ENCODE measurements around the gene IQCC.

The IQCC gene

DNA sequence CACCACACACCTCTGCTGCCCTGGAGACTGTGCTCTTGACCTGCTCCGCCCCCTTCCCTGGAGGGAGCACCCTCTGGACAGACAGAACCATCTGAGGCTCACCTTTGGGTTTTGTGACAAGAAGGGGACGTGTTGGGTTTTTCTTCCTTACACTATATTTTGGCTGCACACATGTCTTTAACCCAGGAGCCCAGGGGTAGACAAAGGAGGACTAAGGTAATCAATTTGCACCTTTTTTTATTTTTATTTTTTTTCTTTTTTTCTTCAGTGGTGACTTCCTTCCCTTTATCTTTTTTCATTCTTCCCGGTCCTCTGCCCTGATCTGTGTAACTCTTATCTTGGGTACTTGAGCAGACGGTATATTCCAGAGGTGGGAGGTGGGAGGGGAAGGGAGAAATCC, 34.5 kb upstream of the IQCC start:
- no peak overlapping the region for H3K18ac ChIP-seq (ENCODE audit: low read length)
- H3K9ac ChIP-seq (ENCODE audit: low read length), result no peak overlapping the region
- H4K8ac ChIP-seq (ENCODE audit: low read depth, low read length), result no peak overlapping the region
- no peak overlapping the region for H2BK5ac ChIP-seq (ENCODE audit: low read depth, low read length, poor library complexity)
- H2BK12ac ChIP-seq (ENCODE audit: low read length), result no peak overlapping the region
- no peak overlapping the region for H2BK120ac ChIP-seq (ENCODE audit: insufficient read depth, low read length, poor library complexity)
- H3K27me3 ChIP-seq (ENCODE audit: insufficient read depth, low read length), result no peaks in the 10 kb centered on the region
- H3K23ac ChIP-seq (ENCODE audit: low read length), result no peak overlapping the region
- H3K4me1 ChIP-seq (ENCODE audit: control insufficient read depth in 1 of 2, insufficient read depth in 2 of 2, low read length in 2 of 2), result peaks cover 0 to 5% of the 10 kb centered on the region in 2 experiments
- no peak overlapping the region for H3K27ac ChIP-seq (ENCODE audit: low read depth, low read length)
- no peaks in the 10 kb centered on the region for H3K79me2 ChIP-seq (ENCODE audit: control insufficient read depth, insufficient read depth, low read length, poor library complexity)
- no peak overlapping the region for H4K12ac ChIP-seq (ENCODE audit: low read depth, low read length)
- no peak overlapping the region for H2AFZ ChIP-seq (ENCODE audit: insufficient read depth, low read length, poor library complexity)
- H3K4me3 ChIP-seq (ENCODE audit: low read depth, low read length), result no peak overlapping the region
- no peak overlapping the region for H2AK5ac ChIP-seq (ENCODE audit: low read length)
- no CpG with 5 or more reads among the region's 4 CpGs for WGBS (ENCODE audit: extremely low coverage, insufficient coverage, insufficient read length)
- H4K91ac ChIP-seq (ENCODE audit: low read depth, low read length), result no peak overlapping the region
- no peaks in the 10 kb centered on the region for H3K79me1 ChIP-seq (ENCODE audit: low read length)
- H3K4ac ChIP-seq (ENCODE audit: low read depth, low read length), result no peak overlapping the region
- no peak for DNase-seq
- H3K36me3 ChIP-seq (ENCODE audit: control insufficient read depth in 1 of 2, insufficient read depth in 2 of 2, low read length in 2 of 2), result peaks cover 32 to 54% of the 10 kb centered on the region in 2 experiments
- H3K14ac ChIP-seq (ENCODE audit: low read length), result no peak overlapping the region
- no peak overlapping the region for H3K4me2 ChIP-seq (ENCODE audit: low read length)
- H3K9me3 ChIP-seq (ENCODE audit: insufficient read depth, low read depth, low read length), result no peaks in the 10 kb centered on the region

DNA sequence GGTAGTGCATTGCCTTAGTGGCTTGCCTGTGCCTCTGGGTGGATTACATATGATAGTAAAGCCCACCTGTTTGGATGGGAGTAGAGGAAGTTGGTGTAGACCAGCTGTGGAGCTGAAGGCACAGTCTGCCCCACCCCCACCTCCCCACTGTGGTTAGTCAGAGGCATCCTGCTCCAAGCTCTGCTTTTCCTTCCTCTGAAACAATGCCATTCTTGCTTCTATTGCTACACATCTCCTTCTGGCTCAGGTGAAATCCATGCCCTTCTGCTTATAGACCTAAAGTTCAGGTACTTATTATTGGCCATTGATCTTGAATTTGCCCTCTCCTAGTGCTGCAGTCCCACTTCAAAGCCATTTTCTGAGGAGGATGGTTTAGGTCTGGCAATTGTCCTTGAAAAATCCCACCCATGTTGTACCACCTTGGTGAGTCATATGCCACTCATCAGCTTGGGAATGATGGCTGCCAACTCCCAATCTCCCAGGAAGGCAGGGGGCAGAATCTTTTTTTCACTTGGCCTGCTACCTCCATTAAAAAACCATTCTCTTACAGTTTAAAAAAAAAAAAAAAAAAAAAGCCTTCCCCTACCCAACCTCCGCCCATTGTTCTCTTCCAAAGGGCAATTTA, 32.7 kb upstream of the IQCC start:
- Histone ChIP-seq H3K79me1 (ENCODE audit: low read length) (no peaks in the 10 kb centered on the region), H3K18ac (ENCODE audit: low read length) (no peak overlapping the region), H2BK12ac (ENCODE audit: low read length) (no peak overlapping the region), H3K14ac (ENCODE audit: low read length) (no peak overlapping the region), H3K27ac (ENCODE audit: low read depth, low read length) (no peak overlapping the region), H3K4me1 (ENCODE audit: control insufficient read depth in 1 of 2, insufficient read depth in 2 of 2, low read length in 2 of 2) (peaks cover 0 to 5% of the 10 kb centered on the region in 2 experiments), H3K4ac (ENCODE audit: low read depth, low read length) (no peak overlapping the region), H3K4me3 (ENCODE audit: low read depth, low read length) (no peak overlapping the region), H2AK5ac (ENCODE audit: low read length) (no peak overlapping the region), H3K27me3 (ENCODE audit: insufficient read depth, low read length) (no peaks in the 10 kb centered on the region), H4K8ac (ENCODE audit: low read depth, low read length) (no peak overlapping the region), H2BK5ac (ENCODE audit: low read depth, low read length, poor library complexity) (no peak overlapping the region), H2AFZ (ENCODE audit: insufficient read depth, low read length, poor library complexity) (no peak overlapping the region), H4K12ac (ENCODE audit: low read depth, low read length) (no peak overlapping the region), H3K36me3 (ENCODE audit: control insufficient read depth in 1 of 2, insufficient read depth in 2 of 2, low read length in 2 of 2) (peaks cover 26 to 45% of the 10 kb centered on the region in 2 experiments), H3K79me2 (ENCODE audit: control insufficient read depth, insufficient read depth, low read length, poor library complexity) (no peaks in the 10 kb centered on the region), H2BK120ac (ENCODE audit: insufficient read depth, low read length, poor library complexity) (no peak overlapping the region), H3K23ac (ENCODE audit: low read length) (no peak overlapping the region), H3K9ac (ENCODE audit: low read length) (no peak overlapping the region), H3K9me3 (ENCODE audit: insufficient read depth, low read depth, low read length) (no peaks in the 10 kb centered on the region), H4K91ac (ENCODE audit: low read depth, low read length) (no peak overlapping the region), H3K4me2 (ENCODE audit: low read length) (no peak overlapping the region)
- WGBS (ENCODE audit: extremely low coverage, insufficient coverage, insufficient read length), result no CpG with 5 or more reads among the region's 1 CpG
- no peak for DNase-seq

DNA sequence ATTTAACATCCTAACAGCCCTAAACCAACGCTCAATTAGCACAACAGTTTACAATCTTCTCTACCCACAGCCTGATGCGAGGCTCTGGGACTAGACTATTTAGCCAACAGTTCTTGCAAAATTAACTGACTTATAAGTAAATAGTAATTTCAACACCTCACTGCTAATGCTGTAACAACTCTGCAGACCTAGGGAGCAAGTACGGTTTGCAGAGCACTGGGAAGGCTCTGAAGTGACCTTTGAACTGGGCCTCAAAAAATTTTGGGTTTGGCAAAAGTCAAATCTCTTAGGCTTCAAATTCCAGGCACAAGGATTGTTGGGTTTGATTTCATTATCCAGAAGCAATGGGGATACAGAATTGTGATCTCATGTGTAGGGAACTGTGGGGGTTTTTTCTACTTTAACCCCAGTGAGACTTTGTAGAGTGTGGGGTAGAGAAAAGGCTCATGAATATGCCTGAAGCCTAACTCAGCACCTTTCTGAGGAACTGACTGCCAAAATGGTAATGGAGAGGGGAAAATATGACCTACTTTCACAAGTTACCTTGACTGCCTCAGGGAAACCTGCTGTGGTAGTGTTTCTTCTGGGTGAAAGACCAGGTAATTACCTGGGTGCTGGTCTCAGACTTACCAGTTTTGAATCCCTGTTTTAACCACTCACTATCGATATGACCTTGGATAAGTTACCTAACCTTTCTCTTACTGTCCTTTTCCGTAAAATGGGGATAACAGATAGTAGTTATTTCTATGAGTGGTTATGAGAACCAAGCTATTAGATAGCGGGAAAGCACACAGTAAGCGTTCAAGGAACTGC, 26.9 kb upstream of the IQCC start:
- Histone ChIP-seq H4K91ac (ENCODE audit: low read depth, low read length) (peak overlapping the region; percentile 64), H3K36me3 (ENCODE audit: control insufficient read depth in 1 of 2, insufficient read depth in 2 of 2, low read length in 2 of 2) (peaks cover 17 to 18% of the 10 kb centered on the region in 2 experiments), H3K27me3 (ENCODE audit: insufficient read depth, low read length) (no peaks in the 10 kb centered on the region), H3K79me1 (ENCODE audit: low read length) (peaks cover 9% of the 10 kb centered on the region), H2BK120ac (ENCODE audit: insufficient read depth, low read length, poor library complexity) (no peak overlapping the region), H4K12ac (ENCODE audit: low read depth, low read length) (peak overlapping the region; percentile 63), H3K4me2 (ENCODE audit: low read length) (peak overlapping the region; percentile 90), H3K27ac (ENCODE audit: low read depth, low read length) (peak overlapping the region; percentile 31), H4K8ac (ENCODE audit: low read depth, low read length) (peak overlapping the region; percentile 56), H2AFZ (ENCODE audit: insufficient read depth, low read length, poor library complexity) (peak overlapping the region; percentile 14), H2BK12ac (ENCODE audit: low read length) (no peak overlapping the region), H3K4me3 (ENCODE audit: low read depth, low read length) (no peak overlapping the region), H3K9me3 (ENCODE audit: insufficient read depth, low read depth, low read length) (no peaks in the 10 kb centered on the region), H3K23ac (ENCODE audit: low read length) (no peak overlapping the region), H3K79me2 (ENCODE audit: control insufficient read depth, insufficient read depth, low read length, poor library complexity) (peaks cover 8% of the 10 kb centered on the region), H3K9ac (ENCODE audit: low read length) (no peak overlapping the region), H3K18ac (ENCODE audit: low read length) (no peak overlapping the region), H3K4ac (ENCODE audit: low read depth, low read length) (no peak overlapping the region), H3K14ac (ENCODE audit: low read length) (no peak overlapping the region), H3K4me1 (ENCODE audit: control insufficient read depth in 1 of 2, insufficient read depth in 2 of 2, low read length in 2 of 2) (peaks cover 7 to 10% of the 10 kb centered on the region in 2 experiments), H2AK5ac (ENCODE audit: low read length) (no peak overlapping the region), H2BK5ac (ENCODE audit: low read depth, low read length, poor library complexity) (no peak overlapping the region)
- WGBS (ENCODE audit: extremely low coverage, insufficient coverage, insufficient read length), result no CpG with 5 or more reads among the region's 7 CpGs
- peak in 1 of 2 donors; percentile 19 for DNase-seq

DNA sequence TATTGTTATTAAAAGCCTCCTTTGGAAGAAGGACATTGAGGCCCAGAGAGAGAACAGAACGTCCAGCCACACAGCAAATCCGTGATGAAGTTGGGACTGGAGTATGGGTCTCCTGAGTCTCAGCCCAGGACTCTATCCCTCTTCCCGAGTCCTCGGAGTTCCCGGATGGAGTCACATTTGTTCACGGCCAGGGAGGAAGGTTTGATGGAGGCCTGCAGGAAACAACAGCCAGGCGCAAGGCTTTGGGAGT, 26.4 kb upstream of the IQCC start:
- H3K36me3 ChIP-seq (ENCODE audit: control insufficient read depth in 1 of 2, insufficient read depth in 2 of 2, low read length in 2 of 2), result peaks cover 13 to 20% of the 10 kb centered on the region in 2 experiments
- no peak overlapping the region for H3K23ac ChIP-seq (ENCODE audit: low read length)
- peak overlapping the region; percentile 31 for H3K27ac ChIP-seq (ENCODE audit: low read depth, low read length)
- H3K9me3 ChIP-seq (ENCODE audit: insufficient read depth, low read depth, low read length), result no peaks in the 10 kb centered on the region
- H3K79me1 ChIP-seq (ENCODE audit: low read length), result peaks cover 9% of the 10 kb centered on the region
- peak overlapping the region; percentile 17 for H3K9ac ChIP-seq (ENCODE audit: low read length)
- H3K27me3 ChIP-seq (ENCODE audit: insufficient read depth, low read length), result no peaks in the 10 kb centered on the region
- no peak overlapping the region for H2AK5ac ChIP-seq (ENCODE audit: low read length)
- H3K4me2 ChIP-seq (ENCODE audit: low read length), result peak overlapping the region; percentile 90
- no peak overlapping the region for H3K4ac ChIP-seq (ENCODE audit: low read depth, low read length)
- H3K4me3 ChIP-seq (ENCODE audit: low read depth, low read length), result no peak overlapping the region
- H2BK120ac ChIP-seq (ENCODE audit: insufficient read depth, low read length, poor library complexity), result peak overlapping the region; percentile 1
- H4K8ac ChIP-seq (ENCODE audit: low read depth, low read length), result peak overlapping the region; percentile 56
- H4K91ac ChIP-seq (ENCODE audit: low read depth, low read length), result peak overlapping the region; percentile 64
- H3K18ac ChIP-seq (ENCODE audit: low read length), result no peak overlapping the region
- peaks cover 7 to 10% of the 10 kb centered on the region in 2 experiments for H3K4me1 ChIP-seq (ENCODE audit: control insufficient read depth in 1 of 2, insufficient read depth in 2 of 2, low read length in 2 of 2)
- H3K14ac ChIP-seq (ENCODE audit: low read length), result peak overlapping the region; percentile 22
- H2AFZ ChIP-seq (ENCODE audit: insufficient read depth, low read length, poor library complexity), result peak overlapping the region; percentile 14
- no peak for DNase-seq
- H4K12ac ChIP-seq (ENCODE audit: low read depth, low read length), result peak overlapping the region; percentile 63
- H2BK12ac ChIP-seq (ENCODE audit: low read length), result no peak overlapping the region
- peaks cover 8% of the 10 kb centered on the region for H3K79me2 ChIP-seq (ENCODE audit: control insufficient read depth, insufficient read depth, low read length, poor library complexity)
- WGBS (ENCODE audit: extremely low coverage, insufficient coverage, insufficient read length), result no CpG with 5 or more reads among the region's 7 CpGs
- no peak overlapping the region for H2BK5ac ChIP-seq (ENCODE audit: low read depth, low read length, poor library complexity)
